GM08714 (cell line): Measurements from ENCODE around the gene SPINT2.

ENCODE experiments used
- H3K4me3 ChIP-seq: fragments of 200-500 bp; sonication (Bioruptor generic); 2 replicates; pipeline ENCODE4 v1.5.1; 2014; ENCODE audit warnings: mild to moderate bottlenecking, low read length, inconsistent platforms
- ZNF274 ChIP-seq: IDR thresholded peaks from 2 replicates; pipeline ENCODE4 v1.6.1; 2012; ENCODE audit warnings: mild to moderate bottlenecking, low read depth, low read length

Gene SPINT2

DNA sequence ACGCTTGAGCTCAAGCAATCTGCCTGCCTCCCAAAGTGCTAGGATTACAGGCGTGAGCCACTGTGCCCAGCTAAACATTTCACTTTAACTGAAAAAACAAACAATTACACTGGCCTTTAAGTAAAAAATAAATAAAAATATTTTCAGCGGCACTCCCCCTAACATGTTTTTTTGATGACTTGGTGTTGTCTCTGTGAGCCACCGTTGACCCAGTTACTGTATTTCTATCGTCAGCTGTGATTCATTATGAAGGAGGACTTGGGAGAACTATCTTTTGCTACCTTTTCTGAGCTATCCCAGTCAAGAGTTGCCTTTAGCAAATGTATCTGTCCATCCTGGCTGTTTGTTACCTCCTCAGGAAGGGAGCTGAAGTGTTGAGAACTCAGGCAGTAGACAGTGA is 21.2 kb downstream of the SPINT2 start:
- no peak overlapping the region for H3K4me3 ChIP-seq
- TF ChIP-seq ZNF274, result no peak

GRCh38 chr19:38287604-38288003 is 23.2 kb downstream of the SPINT2 start:
- H3K4me3 ChIP-seq, result no peak overlapping the region
- no peak for TF ChIP-seq ZNF274

DNA sequence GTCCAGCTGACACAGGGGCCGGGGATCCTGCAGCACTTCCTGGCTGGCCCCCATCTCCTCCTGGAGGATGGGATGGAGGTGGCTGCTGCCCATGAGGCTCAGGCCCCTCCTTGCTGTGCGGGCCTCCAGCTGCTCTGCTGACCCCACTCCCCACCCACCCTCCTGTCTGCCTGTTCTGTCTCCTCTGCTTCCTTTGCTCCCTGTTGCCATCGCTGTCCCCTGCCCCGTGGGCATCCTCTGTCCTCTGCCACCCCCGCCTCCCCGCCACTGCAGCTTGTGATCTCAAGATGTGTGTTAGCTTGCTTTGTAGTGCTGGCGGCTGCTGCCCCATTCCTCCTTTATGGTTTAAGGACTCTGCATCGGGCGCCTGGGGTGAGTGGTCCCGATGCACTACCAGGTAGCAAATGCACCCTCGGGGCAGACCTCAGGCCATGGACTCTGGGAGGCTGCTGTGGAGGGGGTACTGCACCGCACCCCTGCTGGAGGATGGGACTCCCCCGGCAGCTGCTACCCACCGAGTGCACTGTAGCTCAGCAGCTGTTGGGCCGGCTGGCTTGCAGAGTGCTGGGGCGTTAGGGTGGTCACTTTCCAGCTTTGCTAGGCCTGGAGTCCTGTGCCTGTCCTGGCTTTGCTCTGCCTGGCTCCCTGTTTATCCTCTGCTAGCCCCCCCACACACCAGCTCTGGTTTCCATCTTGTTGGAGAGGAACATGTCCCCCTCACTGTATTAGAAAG is 23.9 kb downstream of the SPINT2 start:
- no peak for TF ChIP-seq ZNF274
- H3K4me3 ChIP-seq, result no peak overlapping the region

DNA sequence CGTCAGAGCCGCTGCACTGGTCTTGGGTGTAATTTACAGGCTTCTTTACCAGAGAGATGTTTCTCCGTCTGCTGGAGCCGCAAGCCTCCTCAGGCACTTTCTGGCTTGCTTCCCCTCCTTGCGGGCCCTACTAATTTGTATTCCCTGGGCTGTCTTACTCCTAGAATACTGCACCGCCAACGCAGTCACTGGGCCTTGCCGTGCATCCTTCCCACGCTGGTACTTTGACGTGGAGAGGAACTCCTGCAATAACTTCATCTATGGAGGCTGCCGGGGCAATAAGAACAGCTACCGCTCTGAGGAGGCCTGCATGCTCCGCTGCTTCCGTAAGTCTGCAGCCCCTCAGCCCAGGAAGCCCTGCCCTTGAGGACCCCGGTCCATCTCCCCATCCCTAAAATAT is 25.6 kb downstream of the SPINT2 start:
- TF ChIP-seq ZNF274, result no peak
- no peak overlapping the region for H3K4me3 ChIP-seq

DNA sequence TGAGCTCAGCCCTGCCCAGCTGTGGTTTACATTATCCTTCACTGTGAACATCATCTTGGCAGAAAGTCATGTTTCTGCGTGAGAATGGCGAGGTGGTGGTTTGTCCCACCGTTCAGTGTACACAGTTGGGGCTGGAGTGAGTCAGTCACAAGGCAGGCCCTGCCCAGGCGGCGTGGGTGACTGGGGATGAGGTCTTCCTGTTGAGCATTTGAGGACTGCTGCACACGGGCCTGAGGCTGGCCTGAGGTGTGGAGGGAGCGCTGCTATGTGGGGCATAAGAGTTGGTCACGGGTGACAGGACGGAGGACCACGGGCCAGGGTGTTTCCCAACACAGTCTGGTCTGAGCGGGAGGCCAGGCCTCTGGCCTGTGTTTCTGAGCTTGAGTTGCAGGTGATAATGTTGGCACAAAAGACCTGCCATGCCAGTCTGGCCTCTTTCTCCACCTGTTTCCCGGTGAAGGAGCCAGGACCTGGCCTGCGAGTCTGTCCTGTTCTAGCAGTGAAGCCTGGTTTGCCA is 26.3 kb downstream of the SPINT2 start:
- TF ChIP-seq ZNF274, result no peak
- no peak overlapping the region for H3K4me3 ChIP-seq

DNA sequence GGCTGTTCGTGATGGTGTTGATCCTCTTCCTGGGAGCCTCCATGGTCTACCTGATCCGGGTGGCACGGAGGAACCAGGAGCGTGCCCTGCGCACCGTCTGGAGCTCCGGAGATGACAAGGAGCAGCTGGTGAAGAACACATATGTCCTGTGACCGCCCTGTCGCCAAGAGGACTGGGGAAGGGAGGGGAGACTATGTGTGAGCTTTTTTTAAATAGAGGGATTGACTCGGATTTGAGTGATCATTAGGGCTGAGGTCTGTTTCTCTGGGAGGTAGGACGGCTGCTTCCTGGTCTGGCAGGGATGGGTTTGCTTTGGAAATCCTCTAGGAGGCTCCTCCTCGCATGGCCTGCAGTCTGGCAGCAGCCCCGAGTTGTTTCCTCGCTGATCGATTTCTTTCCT is 27.5 kb downstream of the SPINT2 start:
- TF ChIP-seq ZNF274, result no peak
- H3K4me3 ChIP-seq, result no peak overlapping the region

GRCh38 chr19:38293281-38293680 is 28.9 kb downstream of the SPINT2 start:
- H3K4me3 ChIP-seq, result no peak overlapping the region
- TF ChIP-seq ZNF274, result no peak

- no peak for TF ChIP-seq ZNF274
- no peak overlapping the region for H3K4me3 ChIP-seq
Measured at GRCh38 chr19:38294090-38294489, 29.7 kb downstream of the SPINT2 start.

DNA sequence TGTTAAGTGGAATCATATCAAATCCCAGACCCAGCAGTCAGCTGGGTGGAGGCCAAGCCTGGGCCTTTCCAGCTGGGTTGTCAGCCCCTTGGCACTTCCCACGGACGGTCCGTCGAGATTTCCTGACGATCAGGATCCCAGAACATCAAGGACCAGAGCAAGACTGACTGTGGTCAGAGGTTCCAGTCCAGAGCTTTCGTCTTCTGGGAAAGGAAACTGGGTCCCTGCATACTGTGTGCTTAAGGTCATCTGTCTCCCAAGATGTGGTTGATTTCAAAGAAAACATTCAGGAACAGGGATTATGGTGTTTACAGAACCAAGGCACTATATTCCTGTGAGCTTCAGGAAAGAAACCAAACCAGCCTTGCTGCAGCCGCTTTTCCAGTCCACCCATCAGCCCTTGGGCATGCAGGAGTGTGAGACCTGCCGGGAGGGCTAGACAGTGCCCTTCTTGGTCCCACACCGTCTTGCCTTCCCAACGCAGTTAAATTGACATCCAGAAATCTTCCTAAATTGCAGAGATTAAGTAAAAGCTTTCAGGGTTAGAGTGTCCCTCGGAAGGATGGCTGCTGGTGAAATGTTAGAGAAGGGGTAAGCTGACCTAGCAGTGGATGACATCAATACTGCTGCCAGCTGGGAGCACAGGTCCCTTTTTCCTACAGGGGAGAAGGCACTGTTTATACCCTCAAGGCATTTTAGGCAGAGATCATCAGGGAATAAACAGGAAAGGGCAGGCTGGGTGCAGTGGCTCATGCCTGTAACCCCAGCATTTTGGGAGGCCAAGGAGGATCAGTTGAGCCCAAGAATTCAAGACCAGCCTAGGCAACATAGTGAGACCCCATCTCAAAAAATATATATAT is 34.7 kb downstream of the SPINT2 start:
- no peak overlapping the region for H3K4me3 ChIP-seq
- TF ChIP-seq ZNF274, result no peak

DNA sequence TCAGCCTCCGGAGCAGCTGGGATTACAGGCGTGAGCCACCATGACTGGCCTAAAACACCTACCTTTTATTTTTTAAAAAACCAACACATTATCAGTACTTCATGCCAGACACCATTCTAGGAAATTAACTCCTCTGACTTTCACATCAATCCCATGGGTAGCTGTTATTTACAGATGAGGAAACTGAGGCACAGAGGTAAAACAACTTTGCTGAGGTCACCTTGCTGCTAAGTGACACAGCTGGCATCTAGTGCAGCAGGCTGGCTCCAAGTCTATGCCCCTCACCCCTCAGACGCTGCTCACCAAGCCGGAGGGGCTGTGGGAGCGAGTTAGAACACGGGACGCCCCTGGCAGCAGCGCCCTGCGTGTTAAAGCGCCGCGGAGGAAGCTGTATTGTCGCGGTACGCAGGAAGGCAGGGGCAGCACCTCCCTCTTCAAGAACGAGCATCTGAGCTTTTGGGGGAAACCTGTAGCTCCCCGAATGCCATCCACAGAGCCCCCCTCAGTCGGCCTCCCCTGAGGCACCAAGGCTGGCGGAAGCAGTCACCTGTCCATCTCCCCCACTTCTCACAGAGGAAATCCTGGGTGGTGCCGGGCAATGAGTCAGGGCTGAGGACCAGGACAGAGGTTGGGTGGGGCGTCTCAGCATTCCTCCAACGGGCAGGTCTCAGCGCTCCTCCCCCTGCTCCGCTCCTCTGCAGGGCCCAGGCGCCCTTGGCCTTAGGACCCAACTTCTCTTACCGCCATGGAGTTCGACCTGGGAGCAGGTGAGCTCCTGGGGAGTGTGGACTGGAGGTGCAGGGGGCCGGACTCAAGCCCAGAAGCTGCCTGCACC is 39.4 kb downstream of the SPINT2 start, which contains the start of gene C19orf33:
TSS of gene C19orf33 (plus strand) at position 735 of the 835 bp plus-strand sequence. CDS start at position 746, 11 bp downstream.
- no peak for TF ChIP-seq ZNF274
- H3K4me3 ChIP-seq, result no peak within 1 kb of the TSS

DNA sequence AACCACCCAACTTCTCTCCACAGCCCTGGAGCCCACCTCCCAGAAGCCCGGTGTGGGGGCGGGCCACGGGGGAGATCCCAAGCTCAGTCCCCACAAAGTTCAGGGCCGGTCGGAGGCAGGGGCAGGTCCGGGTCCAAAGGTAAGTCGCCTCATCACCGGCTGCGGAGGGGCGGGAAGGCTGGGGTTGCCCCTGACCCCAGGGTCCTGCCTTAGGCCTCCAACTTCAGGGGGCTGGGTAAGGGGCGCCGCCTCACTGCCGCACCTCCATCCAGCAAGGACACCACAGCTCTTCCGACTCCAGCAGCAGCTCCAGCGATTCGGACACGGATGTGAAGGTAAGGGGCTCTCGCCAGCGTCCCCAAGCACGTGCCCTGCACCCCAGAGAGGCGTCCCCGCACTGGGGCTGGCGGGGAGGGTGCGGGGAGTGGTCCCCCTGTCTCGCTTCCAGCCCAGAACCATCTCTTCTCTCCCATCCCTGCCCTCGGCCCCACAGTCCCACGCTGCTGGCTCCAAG is 40.0 kb downstream of the SPINT2 start:
- no peak overlapping the region for H3K4me3 ChIP-seq
- no peak for TF ChIP-seq ZNF274

DNA sequence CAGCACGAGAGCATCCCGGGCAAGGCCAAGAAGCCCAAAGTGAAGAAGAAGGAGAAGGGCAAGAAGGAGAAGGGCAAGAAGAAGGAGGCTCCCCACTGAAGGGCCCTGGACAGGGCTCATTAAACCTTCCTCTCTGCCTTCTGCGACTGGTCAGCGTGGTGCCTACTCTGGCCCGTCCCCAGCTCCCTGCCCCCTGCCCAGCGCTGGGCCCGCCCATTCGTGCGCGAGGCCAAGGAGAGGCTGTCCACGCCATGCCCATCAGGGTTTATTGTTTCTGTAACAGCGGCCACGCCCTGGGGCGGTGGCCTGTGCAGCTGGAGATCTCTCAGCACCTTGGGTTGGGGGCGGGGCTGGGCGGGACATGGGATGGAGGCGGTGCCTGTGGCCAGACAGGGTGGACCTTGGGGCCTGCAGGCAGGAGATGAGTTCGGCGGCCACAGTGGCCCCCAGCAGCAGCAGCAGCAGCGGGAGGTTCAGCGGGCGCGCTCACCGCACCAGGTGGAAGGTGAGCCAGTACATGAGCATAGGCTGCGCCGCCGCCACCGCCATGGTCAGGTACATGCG is 40.6 kb downstream of the SPINT2 start:
- H3K4me3 ChIP-seq, result no peak overlapping the region
- no peak for TF ChIP-seq ZNF274

- TF ChIP-seq ZNF274, result no peak
- H3K4me3 ChIP-seq, result no peak overlapping the region
Measured at GRCh38 chr19:38306236-38306635, 41.9 kb downstream of the SPINT2 start.
